Measurements from ENCODE around the gene TRMT1L.

Gene TRMT1L

DNA sequence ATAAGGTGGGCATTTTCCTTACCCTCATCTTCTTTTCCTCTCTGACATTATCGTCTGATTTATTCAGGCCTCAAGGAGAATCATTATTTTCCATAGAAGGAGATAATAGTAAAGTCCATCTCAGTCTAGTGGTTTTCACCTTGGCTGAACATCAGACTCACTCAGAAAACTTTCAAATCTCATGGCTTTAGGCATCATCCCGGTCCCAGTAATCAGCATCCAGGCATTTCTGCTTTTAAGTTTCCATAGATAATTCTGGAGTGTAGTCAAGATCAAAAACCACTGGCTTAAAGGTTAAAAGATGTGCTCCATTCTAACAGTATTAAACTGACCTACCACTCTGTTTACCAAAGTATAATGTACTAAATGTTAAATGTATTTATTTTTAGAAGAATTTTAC is 62.0 kb downstream of the TRMT1L start:
- TF ChIP-seq CTCF (IDR thresholded peaks at IDR 0.05; ENCODE audit: extremely low read depth, missing control alignments) = no peak
- no peak for DNase-seq (ENCODE audit: low spot score)

DNA sequence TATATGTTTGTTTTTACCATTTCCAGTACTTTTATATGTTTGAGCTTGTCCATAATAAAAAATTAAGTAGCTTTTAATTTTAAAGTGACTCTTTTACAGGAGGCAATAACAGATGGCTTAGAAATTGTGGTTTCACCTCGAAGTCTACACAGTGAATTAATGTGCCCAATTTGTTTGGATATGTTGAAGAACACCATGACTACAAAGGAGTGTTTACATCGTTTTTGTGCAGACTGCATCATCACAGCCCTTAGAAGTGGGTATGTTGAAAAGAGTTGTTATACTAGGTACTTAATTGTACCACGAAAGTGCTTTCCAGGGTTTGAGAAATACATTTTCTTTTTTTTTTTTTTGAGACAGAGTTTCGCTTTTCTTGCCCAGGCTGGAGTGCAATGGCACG is 65.3 kb downstream of the TRMT1L start:
- DNase-seq (ENCODE audit: low spot score) = no peak
- no peak for TF ChIP-seq CTCF (IDR thresholded peaks at IDR 0.05; ENCODE audit: extremely low read depth, missing control alignments)

- TF ChIP-seq CTCF (IDR thresholded peaks at IDR 0.05; ENCODE audit: extremely low read depth, missing control alignments) = no peak
- DNase-seq (ENCODE audit: low spot score) = no peak
Observed at GRCh38 chr1:185087746-185088145, 69.0 kb downstream of the TRMT1L start.

DNA sequence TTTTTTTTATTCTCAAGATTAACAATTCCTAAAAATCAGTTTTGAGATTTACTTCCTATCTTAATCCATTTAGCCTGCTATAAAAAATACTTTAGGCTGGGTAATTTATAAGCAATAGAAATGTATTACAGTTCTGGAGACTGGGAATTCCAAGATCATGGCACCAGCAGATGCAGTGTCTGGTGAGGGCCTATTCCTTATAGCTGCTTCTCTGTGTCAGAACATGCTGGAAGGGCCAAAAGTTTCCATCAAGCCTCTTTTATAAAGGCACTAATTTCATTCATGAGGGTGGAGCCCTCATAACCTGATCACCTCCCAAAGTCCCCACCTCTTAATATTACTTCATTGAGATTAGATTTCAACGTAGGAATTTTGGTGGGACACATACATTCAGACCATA is 69.7 kb downstream of the TRMT1L start:
- TF ChIP-seq CTCF (IDR thresholded peaks at IDR 0.05; ENCODE audit: extremely low read depth, missing control alignments) = no peak
- DNase-seq (ENCODE audit: low spot score) = no peak

DNA sequence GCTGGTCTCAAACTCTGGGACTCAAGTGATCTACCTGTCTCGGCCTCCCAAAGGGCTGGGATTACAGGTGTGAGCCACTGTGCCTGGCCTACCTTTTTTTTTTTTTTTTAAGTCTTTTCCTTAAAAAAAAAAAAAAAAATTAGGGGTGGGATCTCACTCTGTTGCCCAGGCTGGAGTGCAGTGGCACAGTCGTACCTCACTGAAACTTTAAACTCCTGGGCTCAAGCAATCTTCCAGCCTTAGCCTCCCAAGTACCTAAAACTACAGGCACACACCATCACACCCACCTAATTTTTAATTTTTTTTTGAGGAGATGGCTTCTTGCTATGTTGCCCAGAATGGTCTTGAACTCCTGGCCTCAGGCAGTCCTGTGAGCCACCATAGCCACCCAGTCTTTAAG is 72.9 kb downstream of the TRMT1L start:
- DNase-seq (ENCODE audit: low spot score) = no peak
- TF ChIP-seq CTCF (IDR thresholded peaks at IDR 0.05; ENCODE audit: extremely low read depth, missing control alignments) = no peak

DNA sequence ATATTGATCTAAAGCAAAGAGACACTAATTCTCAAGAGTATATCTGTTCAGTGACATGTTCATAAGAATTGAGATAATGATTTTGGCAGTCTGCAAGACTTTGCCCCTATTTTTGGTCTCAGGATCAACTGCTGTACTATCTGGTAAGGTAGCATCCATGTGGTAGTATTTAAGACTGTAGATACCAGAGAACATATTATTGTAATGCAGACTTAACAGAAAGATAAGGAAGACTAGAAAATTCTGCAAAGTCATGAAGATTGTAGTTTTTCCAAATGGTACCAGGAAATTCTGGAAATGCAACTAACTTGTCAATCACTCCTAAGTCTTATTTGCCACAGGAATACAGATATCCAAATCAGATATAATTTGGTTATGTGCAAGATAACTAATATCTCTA is 76.3 kb downstream of the TRMT1L start:
- DNase-seq (ENCODE audit: low spot score) = no peak
- TF ChIP-seq CTCF (IDR thresholded peaks at IDR 0.05; ENCODE audit: extremely low read depth, missing control alignments) = no peak

DNA sequence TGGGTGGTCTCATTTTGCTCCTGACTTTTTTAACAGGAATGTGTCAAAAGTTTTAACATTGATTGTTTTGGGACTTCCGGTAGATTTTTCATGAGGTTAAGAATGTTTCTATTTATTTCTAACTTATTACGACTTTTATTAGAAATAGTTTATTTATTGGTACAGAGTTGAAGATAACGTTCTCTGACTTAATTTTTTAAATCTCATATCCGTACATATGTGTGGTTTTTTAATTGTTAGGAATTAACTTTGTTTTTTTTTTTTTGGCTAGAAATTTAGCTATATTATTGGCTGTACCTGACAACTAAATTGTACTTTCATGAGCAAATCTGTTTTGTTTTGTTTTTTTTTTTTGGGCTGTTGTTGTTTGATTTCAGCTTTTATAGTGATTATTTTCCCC is 79.4 kb downstream of the TRMT1L start:
- TF ChIP-seq CTCF (IDR thresholded peaks at IDR 0.05; ENCODE audit: extremely low read depth, missing control alignments) = no peak
- no peak for DNase-seq (ENCODE audit: low spot score)

Measured in GM20000 (cell line).